GM19463 (cell line): ENCODE data around the gene TMEM150A.
"Not testable (repeated sequence)": the region's sequence is repeated elsewhere in the genome, so short reads cannot be mapped to it uniquely, and the experiment has no call there.

ENCODE experiments used
- ATAC-seq: cut with Tn5 transposase; IDR thresholded peaks from one replicate; pipeline ENCODE4 v1.9.1; 2021; ENCODE audit warnings: mild to moderate bottlenecking, moderate library complexity; ENCODE audit not compliant: unreplicated experiment

Gene TMEM150A

DNA sequence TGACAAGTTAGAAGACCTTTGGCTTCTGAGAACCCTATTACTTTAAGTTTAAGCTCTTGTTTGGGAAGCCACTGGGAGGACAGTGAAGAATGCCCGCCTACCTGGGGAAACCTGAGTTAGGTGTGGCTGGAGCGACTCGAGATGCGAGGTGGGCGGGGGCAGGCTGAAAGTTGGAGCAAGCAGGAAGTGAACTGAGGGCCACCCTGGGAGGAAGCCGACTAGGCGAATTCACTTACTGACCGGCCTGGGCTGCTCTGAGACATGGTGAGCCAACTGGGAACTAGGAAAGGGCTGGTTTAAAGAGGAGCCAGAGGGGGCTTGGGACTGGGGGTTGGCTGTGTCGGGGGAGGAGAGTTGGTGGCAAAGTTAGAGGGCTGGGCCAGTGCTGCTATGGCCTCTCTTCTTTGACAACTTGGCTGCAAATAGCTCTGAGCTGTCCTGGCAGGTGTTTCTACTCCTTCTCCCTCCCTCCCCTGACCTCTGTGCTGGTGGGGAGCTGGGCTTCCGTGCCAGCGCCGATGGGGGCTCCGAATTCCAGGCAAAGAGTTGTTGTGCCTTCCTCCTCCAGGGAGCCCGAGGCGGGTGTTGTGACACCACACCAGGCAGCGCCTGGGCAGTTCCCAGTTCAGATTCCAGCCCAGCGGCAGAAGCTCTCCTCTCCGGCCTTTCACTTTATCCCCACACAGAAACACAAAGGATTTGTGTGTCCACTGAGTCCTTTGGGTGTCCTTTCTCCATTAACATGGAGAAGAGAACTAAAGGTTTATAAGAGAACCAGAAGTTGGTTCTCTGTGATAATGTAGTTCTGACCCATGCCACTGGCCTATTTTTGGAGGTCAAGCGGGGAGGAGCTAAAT lies 24.9 kb downstream of the TMEM150A start, which contains the start of gene VAMP8:
Gene VAMP8, plus strand, starts transcription at position 201 of the 857 bp plus-strand sequence. Its CDS starts 61 bp downstream, at position 262.
- peak; percentile 65 for ATAC-seq

- ATAC-seq, result no peak
These were observed 25.5 kb downstream of the TMEM150A start for GRCh38 chr2:85577063-85577385.

DNA sequence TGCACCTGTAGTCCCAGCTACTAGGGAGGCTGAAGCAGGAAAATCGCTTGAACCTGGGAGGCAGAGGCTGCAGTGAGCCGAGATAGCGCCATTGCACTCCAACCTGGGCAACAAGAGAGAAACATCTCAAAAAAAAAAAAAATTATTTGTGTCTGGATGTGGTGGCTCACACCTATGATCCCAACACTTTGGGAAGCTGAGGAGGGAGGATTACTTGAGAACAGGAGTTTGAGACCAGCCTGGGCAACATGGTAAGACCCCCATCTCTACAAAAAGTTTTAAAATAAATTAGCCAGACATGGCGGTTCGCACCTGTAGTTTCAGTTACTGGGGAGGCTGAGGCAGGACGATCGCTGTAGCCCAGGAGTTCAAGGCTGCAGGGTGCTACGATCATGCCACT lies 26.8 kb downstream of the TMEM150A start:
- no peak for ATAC-seq

DNA sequence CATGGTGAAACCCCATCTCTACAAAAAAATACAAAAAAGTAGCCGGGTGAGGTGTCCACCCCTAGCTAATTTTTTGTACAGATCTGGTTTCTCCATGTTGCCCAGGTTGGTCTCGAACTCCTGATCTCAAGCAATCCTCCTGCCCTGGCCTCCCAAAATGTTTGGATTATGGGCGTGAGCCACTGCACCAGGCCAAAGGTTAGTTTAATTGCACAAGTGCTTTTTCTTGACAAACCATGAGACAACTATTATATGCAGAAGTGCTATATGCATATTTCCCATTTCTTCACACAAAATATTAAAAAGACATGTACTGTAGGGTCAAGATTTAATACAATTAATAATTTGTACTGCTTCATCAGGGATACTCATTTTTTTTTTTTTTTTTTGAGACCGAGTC lies 36.2 kb downstream of the TMEM150A start:
- no peak for ATAC-seq

- no peak for ATAC-seq
These were observed 38.3 kb downstream of the TMEM150A start for GRCh38 chr2:85564144-85564563.

GRCh38 chr2:85561280-85562212 lies 41.0 kb downstream of the TMEM150A start, which contains the start of gene GGCX:
TSS of gene GGCX (minus strand) at chr2:85561493. CDS start at chr2:85561428, 65 bp downstream.
- peak; percentile 89 for ATAC-seq

GRCh38 chr2:85560812-85561279 lies 41.7 kb downstream of the TMEM150A start:
- ATAC-seq, result peak; percentile 14

DNA sequence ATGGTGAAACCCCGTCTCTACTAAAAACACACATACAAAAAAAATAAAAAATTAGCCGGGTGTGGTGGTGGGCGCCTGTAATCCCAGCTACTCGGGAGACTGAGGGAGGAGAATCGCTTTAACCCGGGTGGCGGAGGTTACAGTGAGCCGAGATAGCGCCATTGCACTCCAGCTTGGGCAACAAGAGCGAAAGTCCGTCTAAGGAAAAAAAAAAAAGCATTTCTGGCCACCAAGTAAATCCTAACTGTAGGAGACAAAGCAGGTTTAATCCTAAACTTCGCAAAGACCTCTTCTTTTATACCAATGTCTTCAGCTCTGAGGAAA lies 42.1 kb downstream of the TMEM150A start:
- not testable (repeated sequence) for ATAC-seq

GRCh38 chr2:85558160-85558559 lies 44.3 kb downstream of the TMEM150A start:
- ATAC-seq, result no peak

DNA sequence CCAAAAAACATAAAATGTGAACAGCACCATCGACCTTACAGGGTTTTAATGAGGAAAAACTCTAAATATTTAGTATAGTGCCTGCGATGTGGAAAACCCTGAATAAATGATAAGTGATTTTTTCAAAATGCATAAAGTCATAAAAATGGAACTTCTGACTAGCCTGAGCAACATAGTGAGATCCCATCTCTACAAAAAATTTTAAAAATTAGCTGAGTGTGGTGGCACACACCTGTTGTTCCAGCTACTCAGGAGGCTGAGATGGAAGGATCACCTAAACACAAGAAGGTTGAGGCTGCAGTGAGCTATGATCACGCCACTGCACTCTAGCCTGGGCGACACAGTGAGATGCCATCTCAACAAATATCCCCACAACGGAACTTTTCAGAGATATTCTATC lies 45.4 kb downstream of the TMEM150A start:
- no peak for ATAC-seq

- ATAC-seq, result no peak
These were observed 47.4 kb downstream of the TMEM150A start for GRCh38 chr2:85554980-85555612.

- ATAC-seq, result no peak
These were observed 49.3 kb downstream of the TMEM150A start for GRCh38 chr2:85553184-85553583.

DNA sequence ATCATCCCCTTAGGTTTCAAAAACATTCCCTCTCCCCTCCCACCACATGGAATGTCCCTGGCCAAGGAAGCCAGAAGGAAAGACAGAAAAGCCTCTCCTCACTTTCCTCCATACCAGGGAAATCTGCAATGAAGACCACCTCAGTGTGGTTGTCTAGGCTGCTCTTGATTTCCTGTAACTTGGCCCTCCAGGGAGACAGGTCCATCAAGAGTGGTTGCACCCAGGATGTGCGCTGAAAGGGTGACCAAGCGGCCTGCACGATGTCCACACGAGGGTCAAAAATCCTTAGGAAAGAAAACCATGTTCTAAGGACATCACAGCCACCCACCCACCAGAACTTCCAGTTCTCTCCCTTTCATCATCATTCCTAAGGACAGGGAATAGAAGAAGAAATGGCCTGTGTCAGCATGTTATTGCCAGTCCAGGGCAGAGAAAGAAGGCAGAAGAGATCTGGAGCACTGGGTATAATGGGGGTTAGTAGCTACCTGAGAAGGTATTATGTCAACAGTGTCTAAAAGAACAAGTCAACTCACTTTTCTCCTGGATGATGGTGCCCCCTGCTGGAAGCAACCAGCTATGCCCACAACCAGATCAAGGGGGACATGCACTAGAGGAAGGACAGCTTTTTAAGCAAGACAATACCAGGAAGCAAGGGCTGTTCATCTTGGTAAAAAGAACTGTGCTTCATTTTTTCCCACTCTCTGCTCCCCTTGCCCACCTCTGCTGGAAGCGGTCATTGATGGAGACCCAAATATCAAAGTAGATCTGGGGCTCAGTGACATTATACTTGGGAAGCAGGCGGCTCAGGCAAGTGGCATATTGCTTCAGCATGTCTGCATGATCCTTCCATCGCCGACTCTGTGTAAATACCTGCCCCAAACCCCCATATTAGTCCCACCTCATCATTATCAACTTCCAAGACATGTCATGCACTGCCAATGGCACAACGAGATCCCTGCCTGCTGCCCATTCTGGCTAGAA lies 50.5 kb downstream of the TMEM150A start:
- no peak for ATAC-seq

DNA sequence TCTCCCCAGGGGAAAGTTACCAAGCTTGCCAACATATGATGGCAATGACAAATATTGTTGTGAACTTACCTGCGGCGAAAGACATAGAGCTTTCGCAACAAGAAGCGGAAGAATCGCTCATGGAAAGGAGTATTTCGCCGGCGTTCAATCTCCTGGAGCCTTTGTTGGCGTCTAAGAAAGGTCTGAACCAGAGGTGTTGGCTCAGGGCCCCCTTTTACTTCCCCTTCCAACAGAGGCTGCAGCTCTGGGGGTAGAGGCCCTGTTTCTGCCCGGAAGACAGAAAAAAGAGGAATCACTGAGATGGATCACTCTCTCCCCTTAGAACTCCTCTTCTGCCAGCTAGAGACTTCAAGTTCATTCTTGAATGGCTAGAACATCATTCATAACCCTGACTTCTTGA lies 52.0 kb downstream of the TMEM150A start:
- ATAC-seq, result no peak

GRCh38 chr2:85549826-85550225 lies 52.7 kb downstream of the TMEM150A start:
- no peak for ATAC-seq

DNA sequence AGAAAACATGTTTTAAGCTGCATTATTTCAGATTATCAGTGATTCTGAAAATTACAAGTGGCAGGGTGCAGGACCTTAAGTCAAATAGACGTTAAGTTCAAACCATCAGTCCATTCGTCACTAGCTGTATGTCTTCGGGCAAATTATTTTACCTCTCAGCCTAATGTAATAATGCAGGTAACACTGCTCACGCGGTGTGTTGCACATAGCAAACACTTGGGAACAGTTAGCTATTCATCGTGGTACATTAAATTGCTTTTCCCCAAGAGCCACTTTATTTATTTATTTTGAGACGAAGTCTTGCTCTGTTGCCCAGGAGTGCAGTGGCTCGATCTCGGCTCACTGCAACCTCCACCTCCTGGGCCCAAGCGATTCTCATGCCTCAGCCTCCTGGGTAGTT lies 53.4 kb downstream of the TMEM150A start:
- ATAC-seq, result no peak

DNA sequence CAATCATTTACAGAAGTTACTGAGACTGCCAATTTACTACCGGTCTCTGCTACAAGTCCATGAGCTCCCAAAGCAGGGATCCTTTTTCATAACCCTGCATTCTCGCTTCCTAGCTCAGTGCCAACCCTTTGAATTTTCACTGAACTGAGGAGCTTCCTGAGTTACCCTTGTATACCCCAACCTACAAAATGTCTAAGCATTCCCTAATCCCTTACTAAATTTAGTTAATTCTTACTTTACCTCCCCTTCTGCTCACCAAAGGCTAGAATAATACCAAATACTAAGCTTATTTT lies 53.9 kb downstream of the TMEM150A start:
- ATAC-seq, result no peak
